ENCODE results near the gene TFR2.

DNA sequence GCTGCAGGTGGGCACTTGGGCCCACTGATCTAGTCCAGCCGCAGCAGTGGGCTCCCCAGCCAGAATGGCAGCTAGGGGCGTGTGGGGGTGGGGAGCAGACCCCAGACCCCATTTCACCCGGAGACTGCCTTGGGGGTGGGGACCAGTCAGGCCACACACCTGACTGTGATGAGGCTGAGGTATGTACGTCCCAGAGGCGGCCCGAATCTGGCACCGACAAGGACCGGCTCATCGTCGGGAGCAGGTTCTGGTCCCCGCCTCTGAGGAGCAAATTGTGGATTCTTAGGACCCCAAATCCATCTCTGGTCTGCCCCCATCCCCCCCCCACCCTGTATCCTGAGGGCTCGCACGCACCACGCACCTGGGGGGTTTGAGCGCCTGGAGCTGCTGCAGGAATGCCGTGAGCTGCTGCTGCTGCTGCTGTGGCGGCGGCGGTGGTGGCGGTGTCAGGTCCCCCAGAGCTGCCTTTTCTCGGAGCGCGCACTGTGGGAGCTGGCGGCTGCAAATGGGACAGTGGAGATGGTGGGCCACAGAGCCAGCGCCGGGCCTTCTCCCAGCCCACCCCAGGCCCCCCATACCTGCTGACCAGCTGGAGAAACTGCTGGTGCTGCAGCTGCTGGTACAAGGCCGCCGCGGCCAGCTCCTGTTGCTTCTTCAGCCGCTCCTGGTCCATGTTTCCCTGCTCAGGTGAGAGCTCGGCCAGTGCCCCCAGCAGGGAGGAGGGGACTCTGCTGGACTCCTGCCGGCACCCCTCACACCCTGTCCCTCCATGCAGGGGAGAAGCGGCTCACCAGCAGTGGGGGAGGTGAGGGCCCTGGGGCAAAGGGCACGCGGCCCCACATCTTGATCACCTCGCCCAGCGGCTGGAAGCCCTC is 42.5 kb upstream of the TFR2 start:
- no peak for TF ChIP-seq ZNF367 (CRISPR knock-in tag; IDR thresholded peaks at IDR 0.05; ENCODE audit: borderline replicate concordance)
- TF ChIP-seq KLF13 (CRISPR knock-in tag; IDR thresholded peaks at IDR 0.05) = no peak
- TF ChIP-seq, protein P1, sequence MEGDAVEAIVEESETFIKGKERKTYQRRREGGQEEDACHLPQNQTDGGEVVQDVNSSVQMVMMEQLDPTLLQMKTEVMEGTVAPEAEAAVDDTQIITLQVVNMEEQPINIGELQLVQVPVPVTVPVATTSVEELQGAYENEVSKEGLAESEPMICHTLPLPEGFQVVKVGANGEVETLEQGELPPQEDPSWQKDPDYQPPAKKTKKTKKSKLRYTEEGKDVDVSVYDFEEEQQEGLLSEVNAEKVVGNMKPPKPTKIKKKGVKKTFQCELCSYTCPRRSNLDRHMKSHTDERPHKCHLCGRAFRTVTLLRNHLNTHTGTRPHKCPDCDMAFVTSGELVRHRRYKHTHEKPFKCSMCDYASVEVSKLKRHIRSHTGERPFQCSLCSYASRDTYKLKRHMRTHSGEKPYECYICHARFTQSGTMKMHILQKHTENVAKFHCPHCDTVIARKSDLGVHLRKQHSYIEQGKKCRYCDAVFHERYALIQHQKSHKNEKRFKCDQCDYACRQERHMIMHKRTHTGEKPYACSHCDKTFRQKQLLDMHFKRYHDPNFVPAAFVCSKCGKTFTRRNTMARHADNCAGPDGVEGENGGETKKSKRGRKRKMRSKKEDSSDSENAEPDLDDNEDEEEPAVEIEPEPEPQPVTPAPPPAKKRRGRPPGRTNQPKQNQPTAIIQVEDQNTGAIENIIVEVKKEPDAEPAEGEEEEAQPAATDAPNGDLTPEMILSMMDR (CRISPR knock-in tag; IDR thresholded peaks at IDR 0.05) = no peak
- peak in 1 of 2 experiments; percentile 4; a peak in 1 of 4 replicates for TF ChIP-seq POLR2A (IDR thresholded peaks at IDR 0.05; ENCODE audit: insufficient read depth in 1 of 2, low read depth in 2 of 2, low read length in 2 of 2)
- no peak for TF ChIP-seq SETDB1 (CRISPR knock-in tag; IDR thresholded peaks at IDR 0.05; ENCODE audit: borderline replicate concordance)
- no peak for TF ChIP-seq POLR2AphosphoS2 (IDR thresholded peaks at IDR 0.05; ENCODE audit: low read depth, low read length)
- TF ChIP-seq, protein P2, sequence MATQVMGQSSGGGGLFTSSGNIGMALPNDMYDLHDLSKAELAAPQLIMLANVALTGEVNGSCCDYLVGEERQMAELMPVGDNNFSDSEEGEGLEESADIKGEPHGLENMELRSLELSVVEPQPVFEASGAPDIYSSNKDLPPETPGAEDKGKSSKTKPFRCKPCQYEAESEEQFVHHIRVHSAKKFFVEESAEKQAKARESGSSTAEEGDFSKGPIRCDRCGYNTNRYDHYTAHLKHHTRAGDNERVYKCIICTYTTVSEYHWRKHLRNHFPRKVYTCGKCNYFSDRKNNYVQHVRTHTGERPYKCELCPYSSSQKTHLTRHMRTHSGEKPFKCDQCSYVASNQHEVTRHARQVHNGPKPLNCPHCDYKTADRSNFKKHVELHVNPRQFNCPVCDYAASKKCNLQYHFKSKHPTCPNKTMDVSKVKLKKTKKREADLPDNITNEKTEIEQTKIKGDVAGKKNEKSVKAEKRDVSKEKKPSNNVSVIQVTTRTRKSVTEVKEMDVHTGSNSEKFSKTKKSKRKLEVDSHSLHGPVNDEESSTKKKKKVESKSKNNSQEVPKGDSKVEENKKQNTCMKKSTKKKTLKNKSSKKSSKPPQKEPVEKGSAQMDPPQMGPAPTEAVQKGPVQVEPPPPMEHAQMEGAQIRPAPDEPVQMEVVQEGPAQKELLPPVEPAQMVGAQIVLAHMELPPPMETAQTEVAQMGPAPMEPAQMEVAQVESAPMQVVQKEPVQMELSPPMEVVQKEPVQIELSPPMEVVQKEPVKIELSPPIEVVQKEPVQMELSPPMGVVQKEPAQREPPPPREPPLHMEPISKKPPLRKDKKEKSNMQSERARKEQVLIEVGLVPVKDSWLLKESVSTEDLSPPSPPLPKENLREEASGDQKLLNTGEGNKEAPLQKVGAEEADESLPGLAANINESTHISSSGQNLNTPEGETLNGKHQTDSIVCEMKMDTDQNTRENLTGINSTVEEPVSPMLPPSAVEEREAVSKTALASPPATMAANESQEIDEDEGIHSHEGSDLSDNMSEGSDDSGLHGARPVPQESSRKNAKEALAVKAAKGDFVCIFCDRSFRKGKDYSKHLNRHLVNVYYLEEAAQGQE (IDR thresholded peaks at IDR 0.05; ENCODE audit: borderline replicate concordance in 1 of 2, low read depth in 1 of 2, low read length in 2 of 2) = no peak
